Measurements from ENCODE around the gene LIMS3.
"Not testable (repeated sequence)": the region's sequence is repeated elsewhere in the genome, so short reads cannot be mapped to it uniquely, and the experiment has no call there.

The LIMS3 gene

DNA sequence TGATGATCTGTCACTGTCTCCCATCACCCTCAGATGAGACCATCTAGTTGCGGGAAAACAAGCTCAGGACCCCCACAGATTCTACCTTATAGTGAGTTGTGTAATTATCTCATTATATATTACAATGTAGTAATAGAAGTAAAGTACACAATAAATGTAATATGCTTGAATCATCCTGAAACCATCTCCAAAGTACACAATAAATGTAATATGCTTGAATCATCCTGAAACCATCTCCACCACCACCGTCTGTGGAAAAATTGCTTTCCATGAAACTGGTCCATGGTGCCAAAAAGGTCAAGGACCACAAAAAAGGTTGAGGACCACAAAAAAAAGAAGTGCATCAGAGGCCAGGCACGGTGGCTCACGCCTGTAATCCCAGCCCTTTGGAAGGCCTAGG is 29.3 kb downstream of the LIMS3 start:
- not testable (repeated sequence) for H3K36me3 ChIP-seq (ENCODE audit: control insufficient read depth, insufficient read depth, low read length); H3K27me3 ChIP-seq (ENCODE audit: control insufficient read depth, insufficient read depth, low read length); H3K27ac ChIP-seq; H3K4me2 ChIP-seq (ENCODE audit: low read length); H3K9ac ChIP-seq; H2AFZ ChIP-seq; H3K79me2 ChIP-seq; H3K4me3 ChIP-seq (ENCODE audit: low read depth, low read length); H3K4me1 ChIP-seq; H3K9me3 ChIP-seq (ENCODE audit: control insufficient read depth, low read length)

DNA sequence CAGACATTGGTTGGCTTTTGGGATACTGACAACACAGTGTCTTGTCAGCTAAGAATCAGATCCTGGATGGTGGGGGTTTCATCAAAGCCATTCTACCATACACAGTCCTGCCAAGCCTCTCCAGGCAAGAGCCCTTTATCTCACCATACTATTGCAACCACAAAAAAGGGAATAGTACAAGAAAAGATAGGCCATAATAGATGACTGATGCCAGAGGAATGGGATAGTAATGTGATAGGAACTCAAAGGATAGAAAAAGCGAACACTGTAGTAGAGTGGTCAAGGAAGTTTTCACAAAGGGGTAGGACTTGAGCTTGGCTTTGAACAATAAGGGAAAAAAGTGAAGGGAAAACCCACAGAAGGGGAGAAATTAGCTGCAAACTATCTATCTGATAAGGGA is 30.7 kb downstream of the LIMS3 start:
- not testable (repeated sequence) for H2AFZ ChIP-seq; H3K4me3 ChIP-seq (ENCODE audit: low read depth, low read length); H3K36me3 ChIP-seq (ENCODE audit: control insufficient read depth, insufficient read depth, low read length); H3K9me3 ChIP-seq (ENCODE audit: control insufficient read depth, low read length); H3K27ac ChIP-seq; H3K4me2 ChIP-seq (ENCODE audit: low read length); H3K79me2 ChIP-seq; H3K9ac ChIP-seq; H3K4me1 ChIP-seq; H3K27me3 ChIP-seq (ENCODE audit: control insufficient read depth, insufficient read depth, low read length)

DNA sequence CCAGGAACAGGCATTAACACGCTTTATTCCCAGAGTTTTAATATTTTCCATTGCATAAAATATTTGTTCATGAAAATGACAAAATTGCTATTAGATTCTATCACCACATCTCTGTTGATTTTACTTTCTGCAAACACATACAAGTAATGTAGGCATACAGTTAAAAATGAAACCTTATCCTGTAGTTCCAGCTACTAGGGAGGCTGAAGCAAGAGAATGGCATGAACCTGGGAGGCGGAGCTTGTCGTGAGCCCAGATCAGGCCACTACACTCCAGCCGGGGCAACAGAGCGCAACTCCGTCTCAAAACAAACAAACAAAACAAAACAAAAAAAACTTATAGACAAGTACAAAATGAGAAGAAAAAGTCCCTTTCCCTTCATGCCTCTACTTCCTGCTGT is 38.0 kb downstream of the LIMS3 start:
- not testable (repeated sequence) for H3K4me3 ChIP-seq (ENCODE audit: low read depth, low read length); H3K36me3 ChIP-seq (ENCODE audit: control insufficient read depth, insufficient read depth, low read length); H3K27me3 ChIP-seq (ENCODE audit: control insufficient read depth, insufficient read depth, low read length); H3K9me3 ChIP-seq (ENCODE audit: control insufficient read depth, low read length); H3K9ac ChIP-seq; H3K4me2 ChIP-seq (ENCODE audit: low read length); H3K79me2 ChIP-seq; H2AFZ ChIP-seq; H3K27ac ChIP-seq; H3K4me1 ChIP-seq

DNA sequence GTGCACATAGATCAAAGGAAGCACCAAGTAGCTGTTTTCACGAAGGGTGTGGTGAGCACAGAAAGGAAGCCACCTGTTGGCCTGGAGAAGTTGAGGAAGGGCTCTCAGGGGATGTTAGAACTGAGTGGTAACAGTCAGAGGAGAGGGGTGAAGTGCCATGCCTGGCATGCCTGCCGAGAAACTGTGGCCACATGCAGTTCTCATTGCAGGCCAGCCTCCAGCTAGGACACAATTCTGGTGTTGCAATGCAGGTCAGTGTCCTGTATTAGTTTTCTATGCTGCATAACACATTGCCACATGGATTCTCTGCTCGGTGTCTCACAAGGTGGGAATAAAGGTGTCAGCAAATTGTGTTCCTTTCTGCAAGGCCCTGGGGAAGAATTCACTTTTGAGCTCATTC is 46.9 kb downstream of the LIMS3 start:
- not testable (repeated sequence) for H3K4me1 ChIP-seq; H3K9ac ChIP-seq; H2AFZ ChIP-seq; H3K4me3 ChIP-seq (ENCODE audit: low read depth, low read length); H3K4me2 ChIP-seq (ENCODE audit: low read length); H3K27ac ChIP-seq; H3K79me2 ChIP-seq; H3K36me3 ChIP-seq (ENCODE audit: control insufficient read depth, insufficient read depth, low read length); H3K9me3 ChIP-seq (ENCODE audit: control insufficient read depth, low read length); H3K27me3 ChIP-seq (ENCODE audit: control insufficient read depth, insufficient read depth, low read length)

DNA sequence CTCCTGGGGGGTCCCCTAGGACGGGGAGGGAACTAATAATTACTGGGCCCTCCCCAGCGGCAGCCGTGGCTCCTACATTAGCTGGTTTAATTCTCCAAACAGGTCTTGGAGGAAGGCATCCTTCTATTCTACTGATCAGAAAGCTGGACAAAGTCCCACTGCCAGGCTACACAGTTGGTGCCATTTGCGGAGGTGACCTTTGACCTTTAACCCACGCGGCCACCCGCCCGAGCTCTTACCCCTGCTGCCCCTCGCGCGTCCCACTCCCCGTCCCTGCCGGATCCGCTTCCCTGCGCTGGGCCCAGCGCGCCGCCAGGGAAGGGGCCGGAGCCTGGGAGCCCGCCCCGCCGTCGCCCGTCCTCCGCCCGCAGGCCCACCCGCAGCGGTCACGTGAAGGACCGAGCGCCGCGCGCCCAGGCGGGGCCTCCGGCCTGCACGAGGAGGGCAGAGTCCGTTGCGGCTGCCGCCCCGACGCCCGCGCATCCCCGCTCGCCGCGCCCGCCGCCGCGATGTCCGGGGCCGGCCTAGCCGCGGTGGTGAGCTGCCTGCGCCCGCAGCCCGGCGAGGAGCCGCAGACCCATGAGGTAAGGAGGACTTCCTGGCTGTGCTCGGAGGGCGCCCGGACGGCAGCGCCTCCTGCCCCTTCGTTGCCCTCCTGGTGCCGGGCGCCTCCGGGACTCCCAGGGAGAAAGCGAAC is 48.9 kb downstream of the LIMS3 start:
- not testable (repeated sequence) for H3K4me3 ChIP-seq (ENCODE audit: low read depth, low read length); H3K9me3 ChIP-seq (ENCODE audit: control insufficient read depth, low read length); H3K9ac ChIP-seq; H3K4me1 ChIP-seq; H3K27ac ChIP-seq; H3K79me2 ChIP-seq; H3K4me2 ChIP-seq (ENCODE audit: low read length); H2AFZ ChIP-seq; H3K36me3 ChIP-seq (ENCODE audit: control insufficient read depth, insufficient read depth, low read length); H3K27me3 ChIP-seq (ENCODE audit: control insufficient read depth, insufficient read depth, low read length)

DNA sequence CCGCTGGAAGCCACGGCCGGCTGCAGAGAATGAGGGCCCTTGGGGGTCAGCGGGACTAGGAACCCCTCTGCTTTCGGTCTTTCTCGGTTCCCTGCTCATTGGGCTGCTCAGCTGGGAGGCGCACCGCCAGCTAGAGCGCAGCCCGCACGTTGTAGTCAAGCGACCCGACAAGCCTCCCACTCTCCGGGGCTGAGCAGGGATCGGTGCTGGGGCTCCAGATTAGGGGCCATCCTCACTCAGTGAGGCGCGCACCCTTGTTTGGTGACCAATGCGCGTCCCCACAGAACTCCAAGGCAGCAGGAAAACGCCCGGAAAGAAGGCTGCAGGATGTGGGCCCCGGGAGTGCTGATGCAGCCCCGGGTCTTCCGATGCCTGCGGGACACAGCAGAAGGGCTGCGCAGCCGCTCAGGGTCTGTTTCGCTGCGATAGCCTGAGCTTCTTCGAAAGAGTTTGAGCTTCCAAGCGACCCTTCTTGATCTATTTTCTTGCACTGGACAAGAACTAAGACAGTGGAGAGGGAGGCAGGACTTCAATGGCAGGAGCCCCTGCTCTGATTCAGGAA is 49.6 kb downstream of the LIMS3 start:
- H3K4me3 ChIP-seq (ENCODE audit: low read depth, low read length); H3K27me3 ChIP-seq (ENCODE audit: control insufficient read depth, insufficient read depth, low read length); H3K36me3 ChIP-seq (ENCODE audit: control insufficient read depth, insufficient read depth, low read length); H3K9me3 ChIP-seq (ENCODE audit: control insufficient read depth, low read length); H3K4me1 ChIP-seq; H3K79me2 ChIP-seq; H3K27ac ChIP-seq; H3K9ac ChIP-seq; H3K4me2 ChIP-seq (ENCODE audit: low read length); H2AFZ ChIP-seq: not testable (repeated sequence)

DNA sequence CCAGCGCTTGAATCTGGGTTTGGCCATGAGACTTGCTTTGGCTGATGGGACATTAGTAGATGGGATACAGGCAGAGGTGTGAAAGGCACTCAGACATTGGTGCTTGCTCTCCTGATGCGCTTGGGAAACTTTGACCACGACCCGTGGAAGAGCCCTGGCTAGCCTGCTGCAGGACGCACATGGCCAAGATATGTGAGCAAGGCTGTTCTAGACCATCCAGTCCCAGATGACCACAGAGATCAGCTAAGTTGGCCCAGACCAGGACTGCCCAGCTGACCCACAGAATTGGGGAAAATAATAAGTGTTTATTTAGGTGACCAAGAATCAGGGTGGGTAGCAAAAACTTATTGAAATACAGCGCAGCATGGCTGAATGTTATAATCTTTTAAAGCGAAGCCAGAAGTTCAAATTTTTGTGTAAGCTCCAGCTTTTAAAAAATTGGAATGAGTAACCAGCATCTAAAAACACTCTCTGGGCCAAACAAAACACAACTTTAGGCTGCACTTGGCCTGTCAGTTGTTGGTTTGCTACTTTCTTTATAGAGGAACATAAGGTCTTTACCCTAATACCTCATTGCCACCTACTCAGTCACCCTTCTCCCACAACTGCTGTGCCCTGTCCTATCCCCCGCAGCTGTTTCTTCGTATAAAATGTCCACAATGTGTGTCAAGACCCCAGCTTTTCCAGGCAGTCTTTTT is 51.8 kb downstream of the LIMS3 start:
- not testable (repeated sequence) for H3K4me2 ChIP-seq (ENCODE audit: low read length); H3K9ac ChIP-seq; H3K4me1 ChIP-seq; H3K4me3 ChIP-seq (ENCODE audit: low read depth, low read length); H3K27me3 ChIP-seq (ENCODE audit: control insufficient read depth, insufficient read depth, low read length); H3K9me3 ChIP-seq (ENCODE audit: control insufficient read depth, low read length); H3K36me3 ChIP-seq (ENCODE audit: control insufficient read depth, insufficient read depth, low read length); H3K79me2 ChIP-seq; H2AFZ ChIP-seq; H3K27ac ChIP-seq

DNA sequence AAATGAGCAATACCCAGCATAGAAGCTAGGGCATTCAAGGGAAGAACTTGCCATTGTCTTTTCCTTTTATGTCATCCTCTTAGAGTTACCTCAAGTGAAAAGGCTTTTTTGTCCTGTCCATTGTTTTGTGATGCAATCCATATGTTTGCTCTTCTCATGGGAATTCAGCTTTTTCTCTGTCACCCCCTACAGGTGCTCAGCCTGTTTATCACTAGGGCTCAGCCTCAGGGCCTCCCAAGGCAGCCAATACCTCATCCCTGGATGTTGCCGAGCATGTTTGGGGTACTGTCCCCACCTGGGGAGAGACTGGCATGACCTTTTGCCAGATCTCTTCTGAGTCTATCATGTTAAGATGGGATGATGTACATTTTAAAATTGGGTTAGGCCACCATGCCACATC is 65.5 kb downstream of the LIMS3 start:
- not testable (repeated sequence) for H3K27ac ChIP-seq; H3K4me3 ChIP-seq (ENCODE audit: low read depth, low read length); H3K4me1 ChIP-seq; H2AFZ ChIP-seq; H3K27me3 ChIP-seq (ENCODE audit: control insufficient read depth, insufficient read depth, low read length); H3K9ac ChIP-seq; H3K36me3 ChIP-seq (ENCODE audit: control insufficient read depth, insufficient read depth, low read length); H3K9me3 ChIP-seq (ENCODE audit: control insufficient read depth, low read length); H3K79me2 ChIP-seq; H3K4me2 ChIP-seq (ENCODE audit: low read length)

DNA sequence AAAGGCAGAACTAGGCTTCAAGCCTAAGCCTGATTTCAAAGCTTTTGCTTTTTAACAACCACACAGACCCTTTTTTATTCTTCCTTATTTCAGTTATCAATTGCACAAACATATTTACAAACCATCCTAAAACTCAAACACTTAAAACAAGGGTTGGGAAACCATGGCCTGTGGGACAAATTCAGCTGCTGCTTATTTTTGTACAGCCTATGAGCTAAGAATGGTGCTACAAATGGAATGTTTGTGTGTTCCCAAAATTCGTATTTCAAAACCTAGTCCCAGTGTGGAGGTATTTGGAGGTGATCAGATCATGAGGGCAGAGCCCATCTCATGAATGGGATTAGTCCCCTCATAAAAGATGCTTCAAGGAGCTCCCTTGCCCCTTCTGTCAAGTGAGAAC is 67.0 kb downstream of the LIMS3 start:
- H3K79me2 ChIP-seq; H3K27me3 ChIP-seq (ENCODE audit: control insufficient read depth, insufficient read depth, low read length); H3K36me3 ChIP-seq (ENCODE audit: control insufficient read depth, insufficient read depth, low read length); H3K4me2 ChIP-seq (ENCODE audit: low read length); H3K9me3 ChIP-seq (ENCODE audit: control insufficient read depth, low read length); H3K9ac ChIP-seq; H3K27ac ChIP-seq; H3K4me3 ChIP-seq (ENCODE audit: low read depth, low read length); H3K4me1 ChIP-seq; H2AFZ ChIP-seq: not testable (repeated sequence)

DNA sequence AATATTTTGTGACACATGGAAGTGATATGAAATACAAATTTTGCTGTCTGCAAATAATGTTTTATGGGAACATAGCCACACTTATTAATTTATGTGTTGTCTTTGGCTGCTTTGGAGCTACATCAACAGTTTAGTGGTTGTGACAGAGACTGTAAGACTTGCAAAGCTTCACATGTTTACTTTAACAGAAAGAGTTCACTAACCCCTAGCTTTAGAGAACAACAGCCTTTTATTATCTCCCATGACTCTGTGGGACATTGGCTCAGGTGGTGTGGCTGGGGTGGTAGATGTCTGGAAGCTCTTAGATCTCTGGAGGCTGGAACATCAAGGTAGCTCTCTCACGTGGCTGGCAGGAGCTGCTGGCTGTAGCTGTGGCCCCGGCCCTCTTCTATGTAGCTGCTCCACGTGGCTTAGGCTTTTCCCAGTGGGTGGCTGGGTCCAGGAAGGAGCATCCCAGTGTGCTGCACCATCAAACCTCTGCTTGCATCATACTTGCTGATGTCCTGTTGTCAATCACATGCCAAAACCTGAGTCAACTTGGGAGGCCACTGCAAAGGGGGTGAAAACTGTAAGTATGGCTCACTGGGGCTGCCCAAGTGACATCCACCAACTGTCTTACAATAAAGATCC is 67.7 kb downstream of the LIMS3 start:
- H2AFZ ChIP-seq; H3K79me2 ChIP-seq; H3K9me3 ChIP-seq (ENCODE audit: control insufficient read depth, low read length); H3K36me3 ChIP-seq (ENCODE audit: control insufficient read depth, insufficient read depth, low read length); H3K4me2 ChIP-seq (ENCODE audit: low read length); H3K27me3 ChIP-seq (ENCODE audit: control insufficient read depth, insufficient read depth, low read length); H3K27ac ChIP-seq; H3K4me3 ChIP-seq (ENCODE audit: low read depth, low read length); H3K9ac ChIP-seq; H3K4me1 ChIP-seq: not testable (repeated sequence)

DNA sequence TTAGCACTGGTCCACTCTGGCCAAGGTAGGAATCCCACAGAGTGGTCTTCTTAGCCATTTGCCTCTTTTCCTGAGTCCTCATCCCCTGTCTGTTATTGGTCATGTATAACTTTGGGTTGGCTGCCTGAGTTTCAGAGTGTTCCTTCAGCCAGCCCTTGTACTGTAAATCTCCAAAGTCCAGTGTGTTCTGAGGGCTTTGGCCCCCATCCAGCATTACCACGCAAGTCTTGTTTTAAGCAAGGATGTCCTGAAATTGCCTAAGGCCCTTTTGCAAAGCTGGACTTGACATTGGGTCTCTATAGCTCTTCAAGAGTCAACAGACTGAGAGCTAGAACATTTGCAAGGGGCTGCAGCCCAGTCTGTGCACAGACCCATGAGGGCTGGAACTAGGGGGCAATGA is 68.4 kb downstream of the LIMS3 start:
- not testable (repeated sequence) for H3K27me3 ChIP-seq (ENCODE audit: control insufficient read depth, insufficient read depth, low read length); H3K9me3 ChIP-seq (ENCODE audit: control insufficient read depth, low read length); H3K36me3 ChIP-seq (ENCODE audit: control insufficient read depth, insufficient read depth, low read length); H3K4me1 ChIP-seq; H3K4me2 ChIP-seq (ENCODE audit: low read length); H2AFZ ChIP-seq; H3K9ac ChIP-seq; H3K4me3 ChIP-seq (ENCODE audit: low read depth, low read length); H3K79me2 ChIP-seq; H3K27ac ChIP-seq
